Measurements from ENCODE around the gene OSBPL10. TPM values are rescaled to one million over a fixed set of nuclear protein-coding genes. Genes with fewer than 3 reads are reported as not detected.

The OSBPL10 gene
- total and polyA plus RNA-seq, 2 experiments from 2014 or later = 2.4 to 8.1 TPM

- DNase-seq = no peak
- H3F3A ChIP-seq (ENCODE audit: insufficient read depth) = no peaks in the 10 kb centered on the region
- H3K4me2 ChIP-seq (ENCODE audit: unreplicated experiment) = no peak overlapping the region
- no peak overlapping the region for H3K4me3 ChIP-seq
- TF ChIP-seq EZH2phosphoT487 (IDR thresholded peaks at IDR 0.05; ENCODE audit: insufficient read depth, low read depth) (no peak), EZH2 (IDR thresholded peaks at IDR 0.05; ENCODE audit: insufficient read depth, poor library complexity, severe bottlenecking) (no peak)
- H3K9me3 ChIP-seq (ENCODE audit: low read depth) = no peaks in the 10 kb centered on the region
- H3K27ac ChIP-seq = no peak overlapping the region
- H3K9ac ChIP-seq = no peak overlapping the region
- no peaks in the 10 kb centered on the region for H3K4me1 ChIP-seq (ENCODE audit: insufficient read depth)
- no peaks in the 10 kb centered on the region for H3K9me2 ChIP-seq (ENCODE audit: insufficient read depth)
- H2AFZ ChIP-seq = no peak overlapping the region
- H3K27me3 ChIP-seq (replicated peaks; ENCODE audit: insufficient read depth) = no peaks in the 10 kb centered on the region
- in situ Hi-C loops (cut with MboI) = no loop called here
- peaks cover 16% of the 10 kb centered on the region for H3K36me3 ChIP-seq (ENCODE audit: low read depth)
- H4K20me1 ChIP-seq (ENCODE audit: insufficient read depth) = no peaks in the 10 kb centered on the region
- H3K79me2 ChIP-seq (ENCODE audit: insufficient read depth) = no peaks in the 10 kb centered on the region
- 99% methylated on average over 5 of the region's 5 CpGs for WGBS, 2 experiments (ENCODE audit: low coverage in 1 of 2, low lambda C conversion rate in 2 of 2, missing lambda C conversion rate in 2 of 2)
Measured at GRCh38 chr3:31645256-31645655, 335.8 kb downstream of the OSBPL10 start.

- DNase-seq = no peak
- H4K20me1 ChIP-seq (ENCODE audit: insufficient read depth) = no peaks in the 10 kb centered on the region
- TF ChIP-seq EZH2 (IDR thresholded peaks at IDR 0.05; ENCODE audit: insufficient read depth, poor library complexity, severe bottlenecking) (no peak), EZH2phosphoT487 (IDR thresholded peaks at IDR 0.05; ENCODE audit: insufficient read depth, low read depth) (no peak)
Measured at GRCh38 chr3:31639828-31640227, 341.2 kb downstream of the OSBPL10 start.

GRCh38 chr3:31636694-31637442, 344.2 kb downstream of the OSBPL10 start:
- H3K9ac ChIP-seq = no peak overlapping the region
- H3K4me1 ChIP-seq (ENCODE audit: insufficient read depth) = peaks cover 28% of the 10 kb centered on the region
- 46 to 51% methylated on average over 2 of the region's 2 CpGs for WGBS, 2 experiments (ENCODE audit: low coverage in 1 of 2, low lambda C conversion rate in 2 of 2, missing lambda C conversion rate in 2 of 2)
- H3K36me3 ChIP-seq (ENCODE audit: low read depth) = no peaks in the 10 kb centered on the region; the same call in 1 of the 2 replicates
- H3K4me2 ChIP-seq (ENCODE audit: unreplicated experiment) = no peak overlapping the region
- peaks cover 36% of the 10 kb centered on the region for H3F3A ChIP-seq (ENCODE audit: insufficient read depth)
- TF ChIP-seq EZH2 (IDR thresholded peaks at IDR 0.05; ENCODE audit: insufficient read depth, poor library complexity, severe bottlenecking) (no peak), EZH2phosphoT487 (IDR thresholded peaks at IDR 0.05; ENCODE audit: insufficient read depth, low read depth) (no peak)
- H3K27me3 ChIP-seq (replicated peaks; ENCODE audit: insufficient read depth) = no peaks in the 10 kb centered on the region
- in situ Hi-C loops (cut with MboI) = no loop called here
- H3K79me2 ChIP-seq (ENCODE audit: insufficient read depth) = no peaks in the 10 kb centered on the region
- no peak overlapping the region for H3K27ac ChIP-seq
- no peak overlapping the region for H3K4me3 ChIP-seq
- no peaks in the 10 kb centered on the region for H3K9me3 ChIP-seq (ENCODE audit: low read depth)
- no peak for DNase-seq
- no peaks in the 10 kb centered on the region for H4K20me1 ChIP-seq (ENCODE audit: insufficient read depth)
- no peaks in the 10 kb centered on the region for H3K9me2 ChIP-seq (ENCODE audit: insufficient read depth)
- no peak overlapping the region for H2AFZ ChIP-seq

More at GRCh38 chr3:31639828-31640227, 341.2 kb downstream of the OSBPL10 start:
- Histone ChIP-seq H3K27ac (no peak overlapping the region), H3K9ac (no peak overlapping the region), H3K9me3 (ENCODE audit: low read depth) (no peaks in the 10 kb centered on the region), H3K36me3 (ENCODE audit: low read depth) (no peaks in the 10 kb centered on the region; the same call in 1 of the 2 replicates), H3K9me2 (ENCODE audit: insufficient read depth) (no peaks in the 10 kb centered on the region), H3K4me1 (ENCODE audit: insufficient read depth) (peaks cover 18% of the 10 kb centered on the region), H3F3A (ENCODE audit: insufficient read depth) (peaks cover 11% of the 10 kb centered on the region), H3K4me2 (ENCODE audit: unreplicated experiment) (no peak overlapping the region), H3K4me3 (no peak overlapping the region), H3K79me2 (ENCODE audit: insufficient read depth) (no peaks in the 10 kb centered on the region), H3K27me3 (replicated peaks; ENCODE audit: insufficient read depth) (no peaks in the 10 kb centered on the region), H2AFZ (no peak overlapping the region)
- in situ Hi-C loops (cut with MboI) = no loop called here
- WGBS, 2 experiments (ENCODE audit: low coverage in 1 of 2, low lambda C conversion rate in 2 of 2, missing lambda C conversion rate in 2 of 2) = 96 to 100% methylated on average over 1 of the region's 1 CpG

GRCh38 chr3:31636049-31636448, 345.0 kb downstream of the OSBPL10 start:
- H3F3A ChIP-seq (ENCODE audit: insufficient read depth) = peaks cover 37% of the 10 kb centered on the region
- H3K27me3 ChIP-seq (replicated peaks; ENCODE audit: insufficient read depth) = no peaks in the 10 kb centered on the region
- no peak overlapping the region for H2AFZ ChIP-seq
- H3K36me3 ChIP-seq (ENCODE audit: low read depth) = no peaks in the 10 kb centered on the region; the same call in 1 of the 2 replicates
- no peaks in the 10 kb centered on the region for H3K79me2 ChIP-seq (ENCODE audit: insufficient read depth)
- TF ChIP-seq EZH2phosphoT487 (IDR thresholded peaks at IDR 0.05; ENCODE audit: insufficient read depth, low read depth) = no peak
- TF ChIP-seq EZH2 (IDR thresholded peaks at IDR 0.05; ENCODE audit: insufficient read depth, poor library complexity, severe bottlenecking) = no peak
- H3K27ac ChIP-seq = peak overlapping the region; percentile 75
- H3K9me3 ChIP-seq (ENCODE audit: low read depth) = no peaks in the 10 kb centered on the region
- H3K4me1 ChIP-seq (ENCODE audit: insufficient read depth) = peaks cover 28% of the 10 kb centered on the region
- H3K9me2 ChIP-seq (ENCODE audit: insufficient read depth) = no peaks in the 10 kb centered on the region
- in situ Hi-C loops (cut with MboI) = no loop called here
- peak; percentile 23 for DNase-seq
- peak overlapping the region; percentile 71 for H3K4me2 ChIP-seq (ENCODE audit: unreplicated experiment)
- 26 to 34% methylated on average over 4 of the region's 4 CpGs for WGBS, 2 experiments (ENCODE audit: low coverage in 1 of 2, low lambda C conversion rate in 2 of 2, missing lambda C conversion rate in 2 of 2)
- H3K4me3 ChIP-seq = no peak overlapping the region
- 0 out of 2 replicates have a peak overlapping the region, but pooled peaks have one; percentile 50 for H3K9ac ChIP-seq
- no peaks in the 10 kb centered on the region for H4K20me1 ChIP-seq (ENCODE audit: insufficient read depth)

Measured in GM23248 (cell line).